C4-2B (cell line): Measurements from ENCODE around the gene SLC7A9.

Experiments
- H3K27ac ChIP-seq: fragments of 450-650 bp; 2 replicates; pipeline ENCODE4 v1.5.1; 2017
- ZFX ChIP-seq: fragments of 450-650 bp; IDR thresholded peaks from 2 replicates; pipeline ENCODE4 v1.6.1; 2017
- TF ChIP-seq, protein P1 (sequence below): fragments of 450-650 bp; conservative IDR thresholded peaks from 2 replicates; pipeline ENCODE4 v1.5.1; 2017; ENCODE audit warnings: mild to moderate bottlenecking

The SLC7A9 gene

DNA sequence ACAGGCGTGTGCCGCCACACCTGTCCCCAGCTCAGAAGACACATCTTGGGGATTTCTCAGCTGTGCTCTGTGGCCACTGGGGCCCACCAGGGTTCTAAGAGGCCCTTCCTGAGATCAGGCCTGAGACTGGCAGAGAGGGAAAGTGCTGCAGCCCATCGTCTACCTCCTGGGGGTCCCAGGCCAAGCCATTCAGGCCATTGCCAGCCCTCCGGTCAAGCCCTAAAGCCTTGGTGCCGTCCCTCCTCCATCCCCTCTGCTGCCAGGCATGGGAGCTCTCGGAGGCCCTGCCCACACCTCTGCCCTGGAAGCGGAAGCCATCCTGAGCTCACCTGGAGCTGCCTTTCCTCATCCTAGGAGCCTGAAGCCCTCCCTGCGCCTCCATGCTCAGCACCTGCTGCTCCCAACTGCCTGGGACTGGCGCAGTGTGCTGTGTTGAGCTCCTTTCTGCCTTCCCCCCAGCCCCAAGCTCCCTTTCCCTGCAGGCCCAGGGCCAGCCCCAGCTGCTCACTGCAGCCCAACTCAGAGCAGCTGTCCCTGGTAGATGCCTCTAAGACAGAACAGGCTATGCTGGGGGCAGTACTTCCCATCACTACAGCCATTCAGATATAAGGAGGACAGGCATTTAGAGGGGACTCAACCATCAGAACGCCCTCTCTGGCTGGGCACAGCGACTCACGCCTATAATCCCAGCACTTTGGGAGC lies 2.9 kb downstream of the SLC7A9 start:
- TF ChIP-seq ZFX = no peak
- TF ChIP-seq, protein P1, sequence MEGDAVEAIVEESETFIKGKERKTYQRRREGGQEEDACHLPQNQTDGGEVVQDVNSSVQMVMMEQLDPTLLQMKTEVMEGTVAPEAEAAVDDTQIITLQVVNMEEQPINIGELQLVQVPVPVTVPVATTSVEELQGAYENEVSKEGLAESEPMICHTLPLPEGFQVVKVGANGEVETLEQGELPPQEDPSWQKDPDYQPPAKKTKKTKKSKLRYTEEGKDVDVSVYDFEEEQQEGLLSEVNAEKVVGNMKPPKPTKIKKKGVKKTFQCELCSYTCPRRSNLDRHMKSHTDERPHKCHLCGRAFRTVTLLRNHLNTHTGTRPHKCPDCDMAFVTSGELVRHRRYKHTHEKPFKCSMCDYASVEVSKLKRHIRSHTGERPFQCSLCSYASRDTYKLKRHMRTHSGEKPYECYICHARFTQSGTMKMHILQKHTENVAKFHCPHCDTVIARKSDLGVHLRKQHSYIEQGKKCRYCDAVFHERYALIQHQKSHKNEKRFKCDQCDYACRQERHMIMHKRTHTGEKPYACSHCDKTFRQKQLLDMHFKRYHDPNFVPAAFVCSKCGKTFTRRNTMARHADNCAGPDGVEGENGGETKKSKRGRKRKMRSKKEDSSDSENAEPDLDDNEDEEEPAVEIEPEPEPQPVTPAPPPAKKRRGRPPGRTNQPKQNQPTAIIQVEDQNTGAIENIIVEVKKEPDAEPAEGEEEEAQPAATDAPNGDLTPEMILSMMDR = no peak
- H3K27ac ChIP-seq = no peak overlapping the region

GRCh38 chr19:32866061-32866460 lies 3.5 kb downstream of the SLC7A9 start:
- no peak overlapping the region for H3K27ac ChIP-seq

GRCh38 chr19:32865326-32865725 lies 4.2 kb downstream of the SLC7A9 start:
- no peak for TF ChIP-seq ZFX
- TF ChIP-seq, protein P1 = no peak
- no peak overlapping the region for H3K27ac ChIP-seq

More at GRCh38 chr19:32866061-32866460, 3.5 kb downstream of the SLC7A9 start:
- TF ChIP-seq, protein P1 = no peak
- TF ChIP-seq ZFX = no peak

DNA sequence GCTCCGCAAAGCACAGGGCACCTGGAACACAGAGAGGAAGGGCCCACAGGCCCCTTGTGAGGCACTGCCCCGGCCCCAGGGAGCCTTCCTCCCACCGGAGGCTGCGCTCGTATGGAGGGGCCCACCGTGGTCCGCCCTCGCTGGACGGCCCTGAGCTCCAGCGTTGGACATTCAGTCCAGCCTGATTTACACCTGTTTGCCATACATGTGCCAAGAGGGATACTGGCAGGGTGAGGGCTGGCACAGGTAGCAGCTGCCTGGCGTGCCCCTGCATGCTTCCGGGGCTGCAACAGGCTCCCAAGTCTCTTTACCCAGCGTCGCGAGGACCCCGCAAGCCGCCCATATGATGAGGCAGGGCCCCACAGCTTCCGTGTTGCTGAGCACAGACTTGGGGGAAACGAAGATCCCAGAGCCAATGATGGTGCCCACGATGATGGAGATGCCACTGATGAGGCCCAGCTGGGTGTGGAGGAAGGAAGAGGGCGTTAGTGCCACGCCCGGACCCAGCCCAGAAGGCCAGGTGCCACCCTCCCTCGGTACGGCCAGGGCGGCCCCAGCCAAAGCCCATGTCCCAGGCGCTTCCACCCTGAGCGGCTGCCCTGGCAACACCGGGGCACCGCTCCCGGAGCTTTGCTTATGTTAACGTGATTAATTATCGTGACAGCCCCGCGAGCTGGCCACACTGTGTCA lies 5.1 kb downstream of the SLC7A9 start:
- H3K27ac ChIP-seq = no peak overlapping the region
- no peak for TF ChIP-seq ZFX
- TF ChIP-seq, protein P1 = no peak

DNA sequence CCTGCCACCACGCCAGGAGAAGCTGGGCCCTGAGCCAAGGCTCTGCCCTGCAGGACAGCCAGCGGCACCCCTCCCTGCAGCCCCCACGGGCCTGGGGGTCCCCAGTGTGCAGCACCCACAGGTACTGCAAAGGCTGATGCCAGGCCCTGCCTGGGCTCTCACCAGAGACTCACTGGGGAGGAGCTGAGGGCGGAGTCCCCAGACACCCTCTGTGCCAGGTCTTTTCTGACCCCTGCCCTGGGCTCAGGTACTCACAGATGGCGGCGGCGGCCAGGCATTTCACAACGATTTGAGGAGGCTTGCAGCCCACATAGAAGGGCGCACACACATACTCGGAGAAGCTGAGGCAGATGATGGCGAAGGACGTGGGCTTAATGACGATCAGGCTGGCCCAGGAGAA lies 5.7 kb downstream of the SLC7A9 start:
- no peak overlapping the region for H3K27ac ChIP-seq
- TF ChIP-seq, protein P1 = no peak

DNA sequence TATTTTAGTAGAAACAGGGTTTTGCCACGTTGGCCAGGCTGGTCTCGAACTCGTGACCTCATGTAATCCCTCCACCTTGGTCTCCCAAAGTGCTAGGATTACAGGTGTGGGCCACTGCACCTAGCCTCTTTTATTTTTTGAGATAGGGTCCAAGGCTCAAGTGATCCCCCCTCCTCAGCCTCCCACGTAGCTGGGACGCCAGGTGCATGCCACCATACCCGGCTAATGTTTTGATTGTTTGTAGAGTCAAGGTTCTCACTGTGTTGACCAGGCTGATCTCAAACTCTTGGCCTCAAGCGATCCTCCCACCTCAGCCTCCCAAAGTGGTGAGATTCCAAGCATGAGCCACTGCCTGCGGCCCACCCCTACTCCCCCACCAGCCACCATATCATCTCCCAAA lies 6.3 kb downstream of the SLC7A9 start:
- H3K27ac ChIP-seq = no peak overlapping the region
- TF ChIP-seq, protein P1 = no peak
- TF ChIP-seq ZFX = no peak

DNA sequence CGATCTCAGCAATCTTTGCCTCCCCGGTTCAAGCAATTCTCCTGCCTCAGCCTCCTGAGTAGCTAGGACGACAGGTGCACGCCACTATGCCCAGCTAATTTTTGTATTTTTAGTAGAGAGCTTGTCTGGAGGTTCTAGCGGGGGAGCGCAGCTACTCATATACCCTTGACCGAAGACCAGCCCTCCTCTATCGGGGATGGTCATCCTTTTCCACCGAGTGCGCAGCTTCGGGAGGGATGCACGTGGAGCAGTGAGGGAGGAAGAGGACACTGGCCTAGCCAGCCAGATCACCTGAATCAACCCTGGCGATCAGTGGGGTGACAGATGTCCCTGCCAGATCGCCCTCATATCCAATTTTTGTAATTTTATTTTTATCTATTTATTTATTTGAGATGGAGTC lies 6.8 kb downstream of the SLC7A9 start:
- TF ChIP-seq, protein P1 = no peak
- TF ChIP-seq ZFX = no peak

More for the DNA sequence above, 6.8 kb downstream of the SLC7A9 start:
- H3K27ac ChIP-seq = no peak overlapping the region
